Endothelial cell of umbilical vein (primary cell): ENCODE measurements around the gene MAT2B.

Experiments used
- CTCF ChIP-seq, 2 donors: IDR thresholded peaks; 1 replicate in 1 of 2; 2 replicates in 1 of 2; pipeline ENCODE4 v1.5.1; 2011; ENCODE audit warnings: low read length in 2 of 2, mild to moderate bottlenecking in 2 of 2, moderate library complexity in 2 of 2, control low read depth in 1 of 2, inconsistent platforms in 1 of 2, low read depth in 1 of 2; ENCODE audit not compliant: insufficient read depth in 1 of 2; ENCODE audit errors: extremely low read depth in 1 of 2
- EZH2 ChIP-seq: IDR thresholded peaks from 2 replicates; pipeline ENCODE4 v1.6.1; 2012; ENCODE audit warnings: borderline replicate concordance, low read depth, mild to moderate bottlenecking, moderate library complexity, low read length, inconsistent platforms; ENCODE audit not compliant: severe bottlenecking
- MAX ChIP-seq: IDR thresholded peaks from 2 replicates; pipeline ENCODE4 v1.6.1; 2011; ENCODE audit not compliant: insufficient read depth, insufficient read length
- POLR2A ChIP-seq: IDR thresholded peaks from 2 replicates; pipeline ENCODE4 v1.6.1; 2012; ENCODE audit warnings: low read depth, mild to moderate bottlenecking, control low read depth, low read length
- POLR2AphosphoS5 ChIP-seq: IDR thresholded peaks from 2 replicates; pipeline ENCODE4 v1.6.1; 2012; ENCODE audit warnings: low read depth, mild to moderate bottlenecking, control low read depth, low read length, moderate library complexity; ENCODE audit not compliant: insufficient read depth

GRCh38 chr5:163498886-163499285, 6.5 kb upstream of the MAT2B start:
- TF ChIP-seq CTCF (IDR thresholded peaks at IDR 0.05; ENCODE audit: extremely low read depth in 1 of 2, insufficient read depth in 1 of 2, low read depth in 1 of 2, low read length in 2 of 2) (no peak), POLR2A (no peak), MAX (no peak), POLR2AphosphoS5 (no peak), EZH2 (no peak)
